KMS-11 (cell line): ENCODE results near the gene UBP1.

Source experiments
- H2AFZ ChIP-seq: fragments of 200-600 bp; sonication (generic); 2 replicates; pipeline ENCODE4 v1.6.1; 2016; ENCODE audit warnings: antibody characterized with exemption, mixed run types, low read depth
- H3K27ac ChIP-seq: fragments of 200-600 bp; sonication (generic); 2 replicates; pipeline ENCODE4 v1.6.1; 2016; ENCODE audit warnings: mild to moderate bottlenecking, mixed run types
- H3K27me3 ChIP-seq: fragments of 200-600 bp; sonication (generic); 2 replicates; pipeline ENCODE4 v1.6.1; 2017; ENCODE audit warnings: mild to moderate bottlenecking, low read depth, mixed run types, moderate library complexity; ENCODE audit not compliant: insufficient read depth
- H3K36me3 ChIP-seq: fragments of 200-600 bp; sonication (generic); 2 replicates; pipeline ENCODE4 v1.6.1; 2017; ENCODE audit warnings: mild to moderate bottlenecking, mixed run types; ENCODE audit not compliant: insufficient read depth
- H3K4me1 ChIP-seq: fragments of 200-600 bp; sonication (generic); 2 replicates; pipeline ENCODE4 v1.6.1; 2016; ENCODE audit warnings: mild to moderate bottlenecking, low read depth, mixed run types; ENCODE audit not compliant: poor library complexity, severe bottlenecking
- H3K4me2 ChIP-seq: fragments of 200-600 bp; sonication (generic); 2 replicates; pipeline ENCODE4 v1.7.0; 2016; ENCODE audit warnings: mild to moderate bottlenecking, mixed run types
- H3K4me3 ChIP-seq: fragments of 200-600 bp; sonication (generic); IDR thresholded peaks from 2 replicates; pipeline ENCODE4 v1.6.1; 2017; ENCODE audit warnings: low read depth, low read length, mixed read lengths; ENCODE audit not compliant: insufficient read depth
- H3K79me2 ChIP-seq: fragments of 200-600 bp; sonication (generic); 2 replicates; pipeline ENCODE4 v1.6.1; 2016; ENCODE audit warnings: low read depth, mixed run types; ENCODE audit not compliant: insufficient read depth
- H3K9ac ChIP-seq: fragments of 200-600 bp; sonication (generic); 2 replicates; pipeline ENCODE4 v1.6.1; 2016; ENCODE audit warnings: mild to moderate bottlenecking, mixed run types
- H4K20me1 ChIP-seq: fragments of 200-600 bp; sonication (generic); 2 replicates; pipeline ENCODE4 v1.6.1; 2016; ENCODE audit warnings: mild to moderate bottlenecking, mixed run types; ENCODE audit not compliant: insufficient read depth
- CTCF ChIP-seq: fragments of 200-600 bp; sonication (generic); conservative IDR thresholded peaks from 2 replicates; pipeline ENCODE4 v1.6.1; 2017; ENCODE audit warnings: low read depth, mild to moderate bottlenecking, antibody characterized with exemption, low read length, moderate library complexity, mixed read lengths

The UBP1 gene

GRCh38 chr3:33440328-33441224 is at the start of gene UBP1:
TSS of gene UBP1 (minus strand) at chr3:33440405. CDS start at chr3:33439848, 557 bp downstream.
- Histone ChIP-seq H4K20me1 (peaks cover 24% of the 10 kb centered on the region; the same call in 1 of the 2 replicates), H3K36me3 (no peaks in the 10 kb centered on the region), H3K79me2 (peaks cover 41% of the 10 kb centered on the region), H3K4me2 (peak within 1 kb of the TSS; percentile 97), H3K27me3 (no peaks in the 10 kb centered on the region), H3K9ac (peak within 1 kb of the TSS; percentile 93), H3K4me1 (peaks cover 25% of the 10 kb centered on the region), H2AFZ (peak within 1 kb of the TSS; percentile 75), H3K4me3 (no peak within 1 kb of the TSS), H3K27ac (peak within 1 kb of the TSS; percentile 99)
- TF ChIP-seq CTCF: no peak

- Histone ChIP-seq H3K4me3 (no peak overlapping the region), H3K36me3 (no peaks in the 10 kb centered on the region), H3K4me1 (no peaks in the 10 kb centered on the region), H3K27ac (no peak overlapping the region), H3K9ac (no peak overlapping the region), H3K27me3 (no peaks in the 10 kb centered on the region), H3K4me2 (no peak overlapping the region), H3K79me2 (no peaks in the 10 kb centered on the region), H4K20me1 (no peaks in the 10 kb centered on the region), H2AFZ (no peak overlapping the region)
- no peak for TF ChIP-seq CTCF
Observed at GRCh38 chr3:33488683-33489082, 48.5 kb upstream of the UBP1 start.

- Histone ChIP-seq H4K20me1 (no peaks in the 10 kb centered on the region), H3K4me3 (no peak overlapping the region), H2AFZ (no peak overlapping the region), H3K36me3 (no peaks in the 10 kb centered on the region), H3K27me3 (no peaks in the 10 kb centered on the region), H3K4me1 (no peaks in the 10 kb centered on the region), H3K4me2 (no peak overlapping the region), H3K79me2 (no peaks in the 10 kb centered on the region), H3K9ac (no peak overlapping the region), H3K27ac (no peak overlapping the region)
- no peak for TF ChIP-seq CTCF
Observed at GRCh38 chr3:33488246-33488645, 48.0 kb upstream of the UBP1 start.

GRCh38 chr3:33482111-33482521 is 41.9 kb upstream of the UBP1 start:
- Histone ChIP-seq H3K79me2 (no peaks in the 10 kb centered on the region), H3K4me3 (no peak overlapping the region), H3K9ac (no peak overlapping the region), H3K4me2 (no peak overlapping the region), H3K36me3 (no peaks in the 10 kb centered on the region), H3K4me1 (no peaks in the 10 kb centered on the region), H2AFZ (no peak overlapping the region), H3K27ac (no peak overlapping the region), H3K27me3 (no peaks in the 10 kb centered on the region), H4K20me1 (no peaks in the 10 kb centered on the region)
- no peak for TF ChIP-seq CTCF
